ENCODE data around the gene PGF. TPM values are rescaled to one million over a fixed set of nuclear protein-coding genes. Genes with fewer than 3 reads are reported as not detected.

Gene PGF
- total and polyA plus RNA-seq, 2 of the 13 experiments (the other 11 are each of a cell fraction or from before 2014, with no cell fraction given): 10.7 to 27.5 TPM

GRCh38 chr14:74898694-74899093, 56.7 kb downstream of the PGF start (continued):
- TF ChIP-seq SPEN (CRISPR knock-in tag; IDR thresholded peaks at IDR 0.05; ENCODE audit: low read depth) (peak; percentile 87), THRA (CRISPR knock-in tag; IDR thresholded peaks at IDR 0.05; ENCODE audit: borderline replicate concordance) (0 out of 2 replicates have a peak, but pooled peaks have one; percentile 42), HOXA7 (CRISPR knock-in tag; IDR thresholded peaks at IDR 0.05) (no peak), TAF1 (CRISPR knock-in tag; IDR thresholded peaks at IDR 0.05) (no peak), GPN1 (CRISPR knock-in tag; IDR thresholded peaks at IDR 0.05; ENCODE audit: borderline replicate concordance) (no peak), ZNF274 (CRISPR knock-in tag; IDR thresholded peaks at IDR 0.05) (no peak), PRPF4 (IDR thresholded peaks at IDR 0.05; ENCODE audit: low read depth, low read length, poor library complexity, severe bottlenecking) (no peak), ZEB1 (IDR thresholded peaks at IDR 0.05; ENCODE audit: insufficient replicate concordance, low read depth) (no peak), HNRNPUL1 (IDR thresholded peaks at IDR 0.05; ENCODE audit: low read depth, low read length) (no peak), DNMT3B (CRISPR knock-in tag; conservative IDR thresholded peaks at IDR 0.05) (0 out of 2 replicates have a peak, but pooled peaks have one; percentile 27), FOXA3 (CRISPR knock-in tag; IDR thresholded peaks at IDR 0.05) (peak; percentile 86), ZNF543 (CRISPR knock-in tag; IDR thresholded peaks at IDR 0.05) (0 out of 2 replicates have a peak, but pooled peaks have one; percentile 43), ZNF619 (CRISPR knock-in tag; IDR thresholded peaks at IDR 0.05) (no peak), BCL6 (CRISPR knock-in tag; IDR thresholded peaks at IDR 0.05) (peak; percentile 52), ZNF605 (CRISPR knock-in tag; IDR thresholded peaks at IDR 0.05) (peak; percentile 93), DMTF1 (CRISPR knock-in tag; IDR thresholded peaks at IDR 0.05) (no peak), PHF8 (CRISPR knock-in tag; IDR thresholded peaks at IDR 0.05) (peak; percentile 36; the same call in 1 of the 2 replicates), PRMT3 (CRISPR knock-in tag; IDR thresholded peaks at IDR 0.05; ENCODE audit: borderline replicate concordance, low read depth) (no peak), FOXO1 (CRISPR knock-in tag; IDR thresholded peaks at IDR 0.05) (peak; percentile 71; the same call in 1 of the 2 replicates), HNRNPH1 (optimal IDR thresholded peaks at IDR 0.05; ENCODE audit: low read depth, low read length) (no peak), ZNF292 (CRISPR knock-in tag; IDR thresholded peaks at IDR 0.05; ENCODE audit: borderline replicate concordance, low read depth) (peak; percentile 41; the same call in 1 of the 2 replicates), ZNF432 (CRISPR knock-in tag; IDR thresholded peaks at IDR 0.05; ENCODE audit: borderline replicate concordance) (no peak), ELF4 (CRISPR knock-in tag; IDR thresholded peaks at IDR 0.05; ENCODE audit: borderline replicate concordance) (no peak), EEA1 (CRISPR knock-in tag; IDR thresholded peaks at IDR 0.05; ENCODE audit: borderline replicate concordance) (peak; percentile 62; the same call in 1 of the 2 replicates), CHD4 (IDR thresholded peaks at IDR 0.05; ENCODE audit: borderline replicate concordance, low read length) (no peak), ZNF143 (CRISPR knock-in tag; IDR thresholded peaks at IDR 0.05) (peak; percentile 65; the same call in 1 of the 2 replicates), ZNF557 (CRISPR knock-in tag; IDR thresholded peaks at IDR 0.05) (no peak)
- TF ChIP-seq, protein P1, sequence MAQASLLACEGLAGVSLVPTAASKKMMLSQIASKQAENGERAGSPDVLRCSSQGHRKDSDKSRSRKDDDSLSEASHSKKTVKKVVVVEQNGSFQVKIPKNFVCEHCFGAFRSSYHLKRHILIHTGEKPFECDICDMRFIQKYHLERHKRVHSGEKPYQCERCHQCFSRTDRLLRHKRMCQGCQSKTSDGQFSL (CRISPR knock-in tag; IDR thresholded peaks at IDR 0.05): no peak
- TF ChIP-seq, protein P2, sequence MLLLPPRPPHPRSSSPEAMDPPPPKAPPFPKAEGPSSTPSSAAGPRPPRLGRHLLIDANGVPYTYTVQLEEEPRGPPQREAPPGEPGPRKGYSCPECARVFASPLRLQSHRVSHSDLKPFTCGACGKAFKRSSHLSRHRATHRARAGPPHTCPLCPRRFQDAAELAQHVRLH (CRISPR knock-in tag; IDR thresholded peaks at IDR 0.05; ENCODE audit: borderline replicate concordance, low read depth): peak; percentile 77; the same call in 1 of the 2 replicates
